ENCODE results near the gene DAG1.

DNA sequence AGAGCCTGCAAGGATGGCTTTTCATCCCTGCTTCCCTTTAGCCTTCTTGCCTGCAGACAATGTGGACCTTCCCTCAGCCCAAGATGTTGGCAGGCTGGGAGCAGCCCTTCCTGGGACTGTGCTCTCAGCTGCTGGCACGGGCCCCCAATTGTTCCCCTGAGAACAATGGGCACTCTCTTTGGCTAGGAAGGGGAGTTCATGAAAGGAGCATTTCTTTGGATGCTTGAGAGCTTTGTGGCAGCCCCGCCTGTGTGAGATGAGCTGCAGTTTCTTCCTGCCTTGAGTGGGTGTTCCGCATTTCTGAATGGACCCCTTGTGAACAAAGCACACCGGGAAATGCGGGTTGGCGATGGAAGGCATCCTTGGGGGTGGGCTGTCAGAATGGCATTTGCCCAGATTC lies 49.2 kb downstream of the DAG1 start:
- TF ChIP-seq EZH2phosphoT487 (IDR thresholded peaks at IDR 0.05; ENCODE audit: low read depth, severe bottlenecking, unreplicated experiment): no peak
- TF ChIP-seq, protein P1, sequence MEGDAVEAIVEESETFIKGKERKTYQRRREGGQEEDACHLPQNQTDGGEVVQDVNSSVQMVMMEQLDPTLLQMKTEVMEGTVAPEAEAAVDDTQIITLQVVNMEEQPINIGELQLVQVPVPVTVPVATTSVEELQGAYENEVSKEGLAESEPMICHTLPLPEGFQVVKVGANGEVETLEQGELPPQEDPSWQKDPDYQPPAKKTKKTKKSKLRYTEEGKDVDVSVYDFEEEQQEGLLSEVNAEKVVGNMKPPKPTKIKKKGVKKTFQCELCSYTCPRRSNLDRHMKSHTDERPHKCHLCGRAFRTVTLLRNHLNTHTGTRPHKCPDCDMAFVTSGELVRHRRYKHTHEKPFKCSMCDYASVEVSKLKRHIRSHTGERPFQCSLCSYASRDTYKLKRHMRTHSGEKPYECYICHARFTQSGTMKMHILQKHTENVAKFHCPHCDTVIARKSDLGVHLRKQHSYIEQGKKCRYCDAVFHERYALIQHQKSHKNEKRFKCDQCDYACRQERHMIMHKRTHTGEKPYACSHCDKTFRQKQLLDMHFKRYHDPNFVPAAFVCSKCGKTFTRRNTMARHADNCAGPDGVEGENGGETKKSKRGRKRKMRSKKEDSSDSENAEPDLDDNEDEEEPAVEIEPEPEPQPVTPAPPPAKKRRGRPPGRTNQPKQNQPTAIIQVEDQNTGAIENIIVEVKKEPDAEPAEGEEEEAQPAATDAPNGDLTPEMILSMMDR (IDR thresholded peaks at IDR 0.05; ENCODE audit: poor library complexity): no peak

Measured in hepatocyte (in vitro differentiated cells).